HG03159 (cell line): ENCODE measurements around the gene SMCO4.

ENCODE experiments used
- ATAC-seq: cut with Tn5 transposase; IDR thresholded peaks from one replicate; pipeline ENCODE4 v1.9.1; 2021; ENCODE audit warnings: mild to moderate bottlenecking, moderate library complexity; ENCODE audit not compliant: unreplicated experiment

The SMCO4 gene

GRCh38 chr11:93510196-93510873, 32.9 kb downstream of the SMCO4 start:
- no peak for ATAC-seq

DNA sequence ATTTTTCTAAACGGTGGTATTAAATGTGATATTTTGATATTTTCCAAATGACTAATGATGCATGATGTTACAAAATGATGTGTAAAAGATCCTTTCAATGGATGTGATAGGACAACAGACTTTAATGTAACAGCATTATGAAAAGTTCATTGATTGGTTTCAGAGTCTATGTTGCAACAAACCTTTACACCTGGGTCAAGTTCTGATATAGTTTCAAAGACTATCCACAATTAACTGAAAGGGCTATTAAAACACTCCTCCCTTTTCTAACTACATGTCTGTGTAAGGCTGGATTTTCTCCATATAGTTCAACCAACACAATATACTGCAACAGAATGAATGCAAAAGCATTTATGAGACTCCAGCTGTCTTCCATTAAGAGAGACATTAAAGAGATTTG, 35.7 kb downstream of the SMCO4 start:
- no peak for ATAC-seq

GRCh38 chr11:93505703-93506102, 37.5 kb downstream of the SMCO4 start:
- ATAC-seq: no peak

- no peak for ATAC-seq
Measured at GRCh38 chr11:93504110-93505095, 38.8 kb downstream of the SMCO4 start.

GRCh38 chr11:93501856-93502255, 41.3 kb downstream of the SMCO4 start:
- ATAC-seq: no peak

- ATAC-seq: no peak
Measured at GRCh38 chr11:93500759-93501158, 42.4 kb downstream of the SMCO4 start.

DNA sequence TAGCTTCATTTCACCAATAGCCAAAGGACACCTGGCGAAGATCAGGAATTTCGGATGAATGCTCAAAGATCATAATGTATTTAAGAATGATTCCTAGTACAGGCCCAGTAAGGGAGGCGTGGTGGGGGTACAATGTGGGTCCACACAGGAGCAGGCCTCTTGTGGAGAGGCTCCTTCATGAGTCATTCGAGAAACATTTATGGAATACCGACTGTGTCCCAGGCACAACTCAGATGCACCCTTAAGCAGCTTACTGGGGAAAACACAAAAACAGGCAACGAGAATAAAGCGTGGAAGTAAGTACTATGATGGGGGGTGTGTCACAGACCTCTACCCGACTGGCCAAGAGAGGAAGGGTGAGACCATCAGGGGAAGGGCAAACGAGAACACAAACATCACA, 44.5 kb downstream of the SMCO4 start:
- ATAC-seq: no peak

GRCh38 chr11:93498161-93498560, 45.0 kb downstream of the SMCO4 start:
- no peak for ATAC-seq

GRCh38 chr11:93497596-93497995, 45.6 kb downstream of the SMCO4 start:
- no peak for ATAC-seq

DNA sequence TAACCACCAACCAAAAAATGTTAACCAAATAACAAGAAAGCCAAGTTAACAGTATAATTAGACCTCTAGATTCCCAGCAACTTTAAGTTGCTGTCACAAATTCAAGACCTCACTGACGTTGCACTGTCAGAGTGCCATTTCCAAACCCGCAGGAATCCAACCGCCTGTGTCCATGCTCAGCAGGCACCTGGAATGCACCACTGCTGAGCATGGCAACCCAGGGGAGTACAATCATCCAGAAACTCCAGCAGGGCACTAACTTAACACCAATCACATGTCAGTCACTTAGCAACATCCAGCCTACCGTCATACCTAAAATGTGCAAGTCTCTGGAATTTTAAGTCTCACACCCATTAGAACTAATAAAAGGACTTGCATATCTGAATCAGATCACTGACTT, 48.8 kb downstream of the SMCO4 start:
- ATAC-seq: no peak

- ATAC-seq: no peak
Measured at GRCh38 chr11:93493252-93493897, 49.8 kb downstream of the SMCO4 start.

DNA sequence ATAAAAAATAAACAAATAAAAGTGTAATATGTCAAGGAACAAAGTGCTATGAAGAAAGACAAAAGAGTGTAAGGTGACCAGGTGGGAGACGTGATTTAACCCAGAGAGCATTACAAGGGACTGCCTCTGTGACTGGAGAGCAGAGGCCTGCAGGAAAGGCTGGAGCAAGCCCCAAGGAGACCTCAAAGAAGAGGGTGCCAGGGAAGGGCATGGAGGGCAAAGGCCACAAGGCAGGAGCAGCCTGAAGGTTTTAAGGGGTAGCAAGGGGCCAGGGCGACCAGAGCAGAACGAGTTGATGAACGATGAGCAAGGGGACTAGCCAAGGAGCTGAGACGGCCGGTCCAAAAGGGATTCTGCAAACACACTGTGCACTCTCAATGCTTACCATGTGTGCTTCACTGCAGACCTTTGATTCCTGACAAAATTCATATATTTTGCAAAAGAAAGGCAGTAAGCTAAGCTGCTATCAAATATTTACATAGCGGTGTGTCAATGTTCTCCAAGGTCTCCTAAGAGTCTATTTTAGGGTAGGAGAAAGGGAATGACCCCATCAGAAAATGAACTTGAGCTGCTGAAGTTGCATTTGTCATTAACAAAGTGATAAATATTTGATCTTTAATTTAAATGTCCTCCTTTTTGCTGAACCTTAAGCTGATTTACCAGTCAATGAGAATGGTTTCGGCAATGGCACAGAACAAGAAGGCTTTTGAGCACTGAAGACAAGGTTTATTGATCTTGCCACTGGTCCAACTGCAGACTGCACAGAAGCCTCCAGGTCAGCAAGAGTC, 50.5 kb downstream of the SMCO4 start:
- no peak for ATAC-seq

DNA sequence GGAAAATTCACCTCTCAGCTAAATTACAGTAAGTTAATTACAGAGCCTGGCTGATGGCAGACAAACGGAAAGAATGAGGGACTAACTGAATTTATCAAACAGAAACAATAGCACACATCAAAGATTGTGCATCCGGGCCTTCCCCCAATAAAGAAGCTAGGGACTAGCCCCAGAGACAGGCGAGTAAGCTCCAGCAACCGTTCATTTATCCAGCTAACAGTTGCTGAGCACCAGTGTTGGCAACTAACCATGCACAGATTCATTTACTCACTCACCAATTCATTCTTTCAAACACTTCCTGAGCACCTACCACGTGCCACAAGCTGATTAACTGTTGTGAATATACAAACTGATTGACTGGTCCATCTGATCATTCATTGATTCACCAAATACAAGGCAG, 51.2 kb downstream of the SMCO4 start:
- ATAC-seq: no peak

DNA sequence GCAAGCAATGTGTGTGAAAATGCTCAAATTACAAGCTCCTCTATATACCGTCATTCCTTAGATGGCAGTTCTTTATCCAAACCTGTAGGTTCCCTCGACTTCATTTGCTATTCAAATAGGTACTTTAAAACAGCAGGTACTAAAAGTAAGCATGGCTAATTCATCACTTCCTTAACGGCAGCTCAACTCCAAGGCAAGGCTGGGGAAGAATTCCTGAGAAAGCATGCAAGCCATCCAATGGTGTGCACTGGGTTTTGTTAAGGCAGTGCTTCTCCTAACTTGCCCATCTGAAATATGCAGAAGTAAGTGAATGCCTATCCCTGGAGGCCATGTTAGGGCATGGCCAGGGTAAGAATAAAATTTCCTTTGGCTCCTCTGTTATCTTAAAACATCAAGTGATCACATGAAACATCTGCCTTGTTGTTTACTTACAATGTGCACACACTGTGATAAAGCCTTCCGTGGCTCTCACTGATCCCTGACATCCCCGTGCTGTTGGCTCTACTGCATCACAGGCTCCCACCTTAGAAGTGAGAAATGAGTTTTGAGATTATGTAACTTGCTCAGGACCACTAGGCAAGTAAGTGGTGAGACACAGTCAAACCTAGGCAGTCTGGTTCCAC, 52.1 kb downstream of the SMCO4 start:
- no peak for ATAC-seq

GRCh38 chr11:93489841-93490240, 53.4 kb downstream of the SMCO4 start:
- no peak for ATAC-seq

- no peak for ATAC-seq
Measured at GRCh38 chr11:93487032-93487483, 56.1 kb downstream of the SMCO4 start.

- ATAC-seq: no peak
Measured at GRCh38 chr11:93485983-93486382, 57.2 kb downstream of the SMCO4 start.

DNA sequence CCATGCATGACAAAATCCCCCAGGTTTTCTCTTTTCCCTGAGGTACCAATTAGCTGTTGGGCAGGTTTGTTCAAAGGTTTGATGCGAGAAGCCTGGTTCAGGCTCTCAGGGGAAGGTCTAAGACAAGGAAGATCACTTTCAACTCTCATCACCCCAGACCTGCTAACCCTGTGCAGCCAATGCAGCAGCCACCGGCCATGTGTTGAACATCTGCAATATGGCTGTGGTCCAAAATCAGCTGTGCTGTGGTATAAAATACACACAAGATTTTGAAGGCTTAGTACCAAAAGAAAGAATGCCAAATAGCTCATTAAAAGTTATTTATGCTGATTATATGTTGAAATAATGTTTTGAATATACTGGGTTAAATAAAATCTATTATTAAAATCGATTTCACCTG, 58.5 kb downstream of the SMCO4 start:
- no peak for ATAC-seq

- no peak for ATAC-seq
Measured at GRCh38 chr11:93482556-93482955, 60.6 kb downstream of the SMCO4 start.

GRCh38 chr11:93481696-93482095, 61.5 kb downstream of the SMCO4 start:
- ATAC-seq: no peak
